SK-N-MC (cell line): Measurements from ENCODE around the gene KCTD19.
"Not testable (repeated sequence)": the region's sequence is repeated elsewhere in the genome, so short reads cannot be mapped to it uniquely, and the experiment has no call there.

Source experiments
- EZH2 ChIP-seq: fragments of 200-600 bp; sonication (generic); IDR thresholded peaks from one replicate; pipeline ENCODE4 v1.6.1; 2017; ENCODE audit warnings: antibody characterized with exemption
- FOXP2 ChIP-seq: optimal IDR thresholded peaks from 2 replicates; pipeline ENCODE3; 2011; ENCODE audit warnings: mild to moderate bottlenecking, moderate library complexity; ENCODE audit not compliant: insufficient read depth; ENCODE audit errors: extremely low read length, control extremely low read depth
- POLR2AphosphoS5 ChIP-seq: IDR thresholded peaks from 2 replicates; pipeline ENCODE4 v1.6.1; 2012; ENCODE audit warnings: mild to moderate bottlenecking, low read depth, low read length, borderline replicate concordance

- TF ChIP-seq EZH2, POLR2AphosphoS5, FOXP2: not testable (repeated sequence)
These were observed 33.2 kb upstream of the KCTD19 start for GRCh38 chr16:67359540-67360269.
